Mucosa of descending colon (tissue), 3 donors: Measurements from ENCODE around the gene WNK2. TPM values are rescaled to one million over a fixed set of nuclear protein-coding genes. Genes with fewer than 3 reads are reported as not detected.

ENCODE experiments used
- ATAC-seq: fragments of 200-7000 bp; cut with Tn5 transposase; one replicate; pipeline ENCODE4 v1.9.1; 2020; ENCODE audit warnings: mild to moderate bottlenecking, moderate library complexity
- DNase-seq, 3 donors: peaks; one replicate each; pipeline ENCODE4 v3.0.0-alpha.2; 2020
- H3K36me3 ChIP-seq: fragments of 200-600 bp; one replicate; pipeline ENCODE4 v1.8.0; 2021; ENCODE audit warnings: low read depth, mild to moderate bottlenecking
- H3K4me1 ChIP-seq: fragments of 200-600 bp; one replicate; pipeline ENCODE4 v1.8.0; 2021; ENCODE audit warnings: low read depth, mild to moderate bottlenecking
- H3K4me3 ChIP-seq: fragments of 200-600 bp; one replicate; pipeline ENCODE4 v1.8.0; 2021; ENCODE audit warnings: mild to moderate bottlenecking
- H3K9me3 ChIP-seq: fragments of 200-600 bp; one replicate; pipeline ENCODE4 v1.8.0; 2021; ENCODE audit warnings: mild to moderate bottlenecking
- intact Hi-C, 2 donors: fragments of 100-400 bp; cut with DNase I in 1 of 2; cut with micrococcal nuclease in 1 of 2; formaldehyde crosslinking; loops; one replicate each; pipeline versions ENCODE4 v1.11.0 to v1.11.1; 2022; cut with DNase I, micrococcal nuclease
- total RNA-seq, 3 donors: library from RNA; stranded (reverse); fragmentation: NEBNext Ultra II Directional in 2 of 3; extraction: Animal tissue kit (Norgen Biotek cat#: 25700) in 2 of 3; gene quantifications; one replicate each; pipeline versions ENCODE4 v1.2.1 to v1.2.4, GENCODE V29; 2021 to 2023
- TF ChIP-seq, protein P1 (sequence below): fragments of 200-600 bp; IDR thresholded peaks from one replicate; pipeline ENCODE4 v1.8.0; 2022; ENCODE audit warnings: antibody characterized with exemption, mild to moderate bottlenecking
- donor health status: DM: no; HTN: no; CAD: no; lungs with moderate emphysema.
- donor health status: DM: no; HTN: no; CAD: no.
- donor health status: DM: no; HTN: yes; CAD: no.

Gene WNK2
- total RNA-seq, 3 donors from 2014 or later: 175 to 276 (median 201) TPM

DNA sequence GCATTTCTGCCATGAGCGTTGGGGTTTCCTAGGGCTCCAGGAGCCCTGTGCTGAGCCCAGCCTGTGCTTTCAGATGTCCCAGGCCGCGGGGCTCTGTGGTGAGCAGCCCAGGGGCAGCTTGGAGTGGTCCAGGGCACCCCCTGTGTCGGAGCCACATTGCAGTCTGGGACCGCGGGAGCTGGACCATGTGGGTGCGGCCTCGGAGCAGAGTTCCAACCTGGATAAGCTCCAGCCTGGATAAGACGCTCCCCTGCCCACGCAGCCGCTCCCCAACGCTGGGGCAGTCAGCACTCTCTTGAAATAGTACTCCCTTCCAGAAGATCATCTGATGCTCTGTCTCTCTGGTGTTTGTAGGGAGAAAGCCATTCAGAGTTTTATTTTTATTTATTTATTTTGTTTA lies 111.1 kb downstream of the WNK2 start:
- DNase-seq (peak in 2 of 3 donors; percentile 62 to 70), ATAC-seq (peak; percentile 56)
- Histone ChIP-seq H3K4me3 (no peak overlapping the region), H3K36me3 (no peaks in the 10 kb centered on the region), H3K9me3 (no peaks in the 10 kb centered on the region), H3K4me1 (peaks cover 39% of the 10 kb centered on the region)
- TF ChIP-seq, protein P1, sequence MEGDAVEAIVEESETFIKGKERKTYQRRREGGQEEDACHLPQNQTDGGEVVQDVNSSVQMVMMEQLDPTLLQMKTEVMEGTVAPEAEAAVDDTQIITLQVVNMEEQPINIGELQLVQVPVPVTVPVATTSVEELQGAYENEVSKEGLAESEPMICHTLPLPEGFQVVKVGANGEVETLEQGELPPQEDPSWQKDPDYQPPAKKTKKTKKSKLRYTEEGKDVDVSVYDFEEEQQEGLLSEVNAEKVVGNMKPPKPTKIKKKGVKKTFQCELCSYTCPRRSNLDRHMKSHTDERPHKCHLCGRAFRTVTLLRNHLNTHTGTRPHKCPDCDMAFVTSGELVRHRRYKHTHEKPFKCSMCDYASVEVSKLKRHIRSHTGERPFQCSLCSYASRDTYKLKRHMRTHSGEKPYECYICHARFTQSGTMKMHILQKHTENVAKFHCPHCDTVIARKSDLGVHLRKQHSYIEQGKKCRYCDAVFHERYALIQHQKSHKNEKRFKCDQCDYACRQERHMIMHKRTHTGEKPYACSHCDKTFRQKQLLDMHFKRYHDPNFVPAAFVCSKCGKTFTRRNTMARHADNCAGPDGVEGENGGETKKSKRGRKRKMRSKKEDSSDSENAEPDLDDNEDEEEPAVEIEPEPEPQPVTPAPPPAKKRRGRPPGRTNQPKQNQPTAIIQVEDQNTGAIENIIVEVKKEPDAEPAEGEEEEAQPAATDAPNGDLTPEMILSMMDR: no peak
- intact Hi-C loops: no loop called here

DNA sequence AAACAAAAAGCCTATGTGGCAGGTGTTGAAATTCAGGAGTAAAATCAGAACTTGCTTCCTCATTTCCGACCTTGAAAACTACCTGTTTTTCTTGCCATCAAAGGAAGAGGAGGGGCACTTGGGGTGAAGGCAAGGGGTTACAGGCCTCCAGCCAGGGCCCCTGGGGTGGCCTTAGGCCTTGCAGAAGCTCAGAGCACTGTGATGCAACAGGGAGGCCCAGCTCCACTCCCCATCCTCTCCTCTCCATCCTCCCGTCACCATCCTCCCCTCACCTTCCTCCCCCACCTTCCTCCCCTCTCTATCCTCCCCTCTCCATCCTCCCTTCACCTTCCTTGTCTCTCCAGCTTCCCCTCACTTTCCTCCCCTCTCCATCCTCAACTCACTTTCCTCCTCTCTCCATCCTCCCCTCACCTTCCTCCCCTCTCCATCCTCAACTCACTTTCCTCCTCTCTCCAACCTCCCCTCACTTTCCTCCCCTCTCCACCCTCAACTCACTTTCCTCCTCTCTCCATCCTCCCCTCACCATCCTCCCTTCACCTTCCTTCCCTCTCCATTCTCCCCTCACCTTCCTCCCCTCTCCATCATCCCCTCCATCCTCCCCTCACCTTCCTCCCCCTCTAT lies 111.6 kb downstream of the WNK2 start:
- Histone ChIP-seq H3K9me3 (no peaks in the 10 kb centered on the region), H3K4me3 (no peak overlapping the region), H3K4me1 (peaks cover 44% of the 10 kb centered on the region), H3K36me3 (no peaks in the 10 kb centered on the region)
- intact Hi-C loops: no loop called here
- ATAC-seq (peak; percentile 1), DNase-seq (peak in 1 of 3 donors; percentile 26)
- TF ChIP-seq, protein P1: no peak

DNA sequence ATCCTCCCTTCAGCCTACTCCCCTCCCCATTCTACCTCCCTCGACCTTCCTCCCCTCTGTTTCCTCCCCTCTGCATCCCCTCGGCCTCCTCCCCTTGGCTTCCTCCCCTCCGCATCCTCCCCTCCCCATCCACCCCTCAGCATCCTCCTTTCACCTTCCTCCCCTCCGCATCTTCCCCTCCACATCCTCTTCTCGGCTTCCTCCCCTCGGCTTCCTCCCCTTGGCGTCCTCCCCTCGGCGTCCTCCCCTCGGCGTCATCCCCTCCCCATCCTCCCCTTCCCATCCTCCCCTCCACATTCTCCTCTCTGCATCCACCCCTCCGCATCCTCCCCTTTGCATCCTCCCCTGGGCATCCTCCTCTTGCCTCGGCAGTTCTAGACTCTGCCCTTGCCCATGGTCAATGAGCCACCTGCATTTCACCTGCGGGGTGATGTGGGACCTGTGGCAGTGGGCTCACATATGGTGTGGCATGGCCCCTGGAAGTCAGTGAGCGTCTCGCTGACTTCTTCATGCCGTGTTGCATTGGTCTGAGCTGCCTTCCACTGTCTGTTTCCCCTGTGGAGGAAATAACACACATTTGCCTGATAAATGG lies 113.0 kb downstream of the WNK2 start:
- no peaks in the 10 kb centered on the region for H3K36me3 ChIP-seq
- H3K4me1 ChIP-seq: peaks cover 47% of the 10 kb centered on the region
- intact Hi-C loops: no loop called here
- H3K9me3 ChIP-seq: no peaks in the 10 kb centered on the region
- ATAC-seq (no peak), DNase-seq (peak in 1 of 3 donors; percentile 24)
- H3K4me3 ChIP-seq: no peak overlapping the region
- TF ChIP-seq, protein P1: no peak

DNA sequence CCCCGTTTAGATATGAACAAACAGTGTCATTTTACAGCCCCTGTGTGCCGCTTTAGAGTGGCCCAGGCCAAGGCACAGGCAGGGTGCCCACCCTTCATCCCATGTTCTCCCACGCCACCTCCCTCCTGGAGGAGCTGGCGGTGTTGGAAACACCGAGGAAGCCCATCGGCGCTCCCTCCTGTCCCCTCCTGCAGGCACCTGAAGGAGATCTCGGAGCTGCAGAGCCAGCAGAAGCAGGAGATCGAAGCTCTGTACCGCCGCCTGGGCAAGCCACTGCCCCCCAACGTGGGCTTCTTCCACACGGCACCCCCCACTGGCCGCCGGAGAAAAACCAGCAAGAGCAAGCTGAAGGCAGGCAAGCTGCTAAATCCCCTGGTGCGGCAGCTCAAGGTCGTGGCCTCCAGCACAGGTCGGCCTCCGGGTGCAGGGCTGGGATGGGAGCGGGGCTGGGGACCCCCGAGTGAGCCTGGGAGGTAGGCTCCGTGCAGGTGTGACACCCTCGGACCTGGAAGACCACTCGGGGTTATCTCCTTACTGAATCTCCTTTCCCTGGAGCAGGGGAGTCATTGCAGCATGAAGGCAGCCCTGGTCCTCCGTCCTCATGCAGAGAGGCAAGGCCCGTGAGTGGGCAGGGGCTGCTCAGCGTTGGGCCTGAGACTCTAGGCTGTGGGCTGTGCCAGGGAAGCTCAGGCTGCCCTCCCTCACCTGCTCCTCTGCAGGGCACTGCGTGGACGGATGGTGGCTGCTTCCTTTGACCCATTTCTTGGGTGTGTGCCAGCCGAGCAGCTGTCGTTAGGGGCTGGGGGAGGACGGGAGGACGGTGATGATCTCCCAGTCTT lies 113.9 kb downstream of the WNK2 start:
- peak; percentile 17 for ATAC-seq
- intact Hi-C loops: no loop called here
- Histone ChIP-seq H3K9me3 (no peaks in the 10 kb centered on the region), H3K36me3 (no peaks in the 10 kb centered on the region), H3K4me3 (no peak overlapping the region), H3K4me1 (peaks cover 47% of the 10 kb centered on the region)
- DNase-seq: peak in 2 of 3 donors; percentile 51 to 63
- TF ChIP-seq, protein P1: no peak

DNA sequence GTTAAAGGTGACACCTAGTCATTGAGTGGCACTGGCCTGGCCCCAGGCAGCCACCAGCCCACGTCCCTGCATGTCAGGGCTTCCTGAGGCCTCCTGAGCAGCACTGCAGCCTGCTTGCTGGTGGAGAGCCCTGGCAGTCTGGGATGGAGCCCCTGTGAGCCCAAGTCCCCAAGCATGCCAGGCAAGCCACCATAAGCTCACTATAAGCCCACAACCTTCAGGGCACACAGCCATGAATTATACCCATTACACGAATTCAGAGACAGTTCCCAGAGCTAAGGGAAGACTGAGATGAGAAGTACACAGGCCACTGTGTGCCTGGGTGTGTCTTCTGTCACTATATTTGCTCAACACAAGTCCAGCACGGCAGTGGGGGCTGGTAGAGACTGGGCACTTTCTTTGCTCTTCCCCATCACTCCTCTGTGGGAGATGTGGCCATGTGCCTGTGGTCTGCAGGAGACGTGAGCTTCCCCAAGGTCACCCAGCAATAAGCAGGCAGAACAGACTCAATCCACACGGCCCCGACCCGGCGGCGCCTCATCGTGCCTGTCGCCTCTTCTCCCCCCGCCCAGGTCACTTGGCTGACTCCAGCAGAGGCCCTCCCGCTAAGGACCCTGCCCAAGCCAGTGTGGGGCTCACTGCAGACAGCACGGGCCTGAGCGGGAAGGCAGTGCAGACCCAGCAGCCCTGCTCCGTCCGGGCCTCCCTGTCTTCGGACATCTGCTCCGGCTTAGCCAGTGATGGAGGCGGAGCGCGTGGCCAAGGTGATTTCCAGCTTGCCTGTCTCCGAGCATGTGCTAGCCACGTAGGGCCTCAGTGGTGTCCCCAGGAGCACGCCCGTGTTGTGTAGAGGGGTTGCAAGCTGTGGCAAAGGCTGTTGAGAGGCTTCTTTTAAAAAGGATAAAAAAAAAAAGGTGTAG lies 114.8 kb downstream of the WNK2 start:
- ATAC-seq (peak; percentile 66), DNase-seq (peak in 2 of 3 donors; percentile 59 to 71)
- H3K36me3 ChIP-seq: no peaks in the 10 kb centered on the region
- no peak overlapping the region for H3K4me3 ChIP-seq
- peaks cover 42% of the 10 kb centered on the region for H3K4me1 ChIP-seq
- H3K9me3 ChIP-seq: no peaks in the 10 kb centered on the region
- intact Hi-C loops: no loop called here
- TF ChIP-seq, protein P1: no peak
